Measurements from ENCODE around the gene KDM2A.

KDM2A gene

DNA sequence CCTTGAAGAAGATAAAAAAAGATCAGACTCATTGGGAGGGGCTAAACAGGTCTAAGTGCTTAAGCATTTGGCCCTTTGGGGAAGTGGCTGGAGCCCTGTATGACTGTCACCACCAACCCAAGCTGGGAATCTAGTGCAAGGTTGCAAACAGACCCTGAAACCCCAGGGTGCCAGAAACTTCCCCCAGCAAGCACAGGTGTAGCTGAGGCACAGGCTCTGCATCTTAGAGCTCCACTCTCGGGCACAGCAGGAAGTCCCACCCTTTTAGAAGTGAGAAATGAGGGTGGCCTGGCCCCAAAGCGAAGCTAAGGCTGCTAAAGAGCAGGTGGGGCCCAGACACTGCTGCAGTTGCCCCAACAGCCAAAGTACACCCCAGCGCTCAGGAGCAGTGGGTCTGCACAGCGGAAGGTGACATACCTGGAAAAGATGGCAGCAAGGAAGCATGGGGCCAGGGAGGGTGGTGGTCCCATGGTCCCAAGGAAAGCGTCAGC is 5.8 kb upstream of the KDM2A start:
- Histone ChIP-seq H4K8ac (ENCODE audit: low read depth, low read length) (no peak overlapping the region), H3K27me3 (ENCODE audit: insufficient read depth, low read length, poor library complexity) (peaks cover 1% of the 10 kb centered on the region), H3K27ac (ENCODE audit: low read depth, low read length) (peak overlapping the region; percentile 59), H3K79me1 (ENCODE audit: low read length) (no peaks in the 10 kb centered on the region), H3K18ac (ENCODE audit: low read length) (no peak overlapping the region), H3K4ac (ENCODE audit: low read depth, low read length) (no peak overlapping the region), H3K79me2 (ENCODE audit: control insufficient read depth, insufficient read depth, low read length) (no peaks in the 10 kb centered on the region), H2AK5ac (ENCODE audit: low read length) (no peak overlapping the region), H4K5ac (ENCODE audit: low read length) (no peak overlapping the region), H3K36me3 (ENCODE audit: control insufficient read depth, insufficient read depth, low read length) (no peaks in the 10 kb centered on the region), H3K4me1 (ENCODE audit: control insufficient read depth, low read depth, low read length) (no peaks in the 10 kb centered on the region), H2BK120ac (ENCODE audit: low read depth, low read length) (no peak overlapping the region), H3K4me3 (ENCODE audit: low read length) (no peak overlapping the region), H3K56ac (ENCODE audit: low read length) (no peak overlapping the region), H2BK5ac (ENCODE audit: low read length) (no peak overlapping the region), H3K23ac (ENCODE audit: low read length) (no peak overlapping the region), H3K9ac (ENCODE audit: low read length) (no peak overlapping the region), H2BK15ac (replicated peaks; ENCODE audit: low read depth) (no peak overlapping the region), H3K4me2 (ENCODE audit: low read length) (no peak overlapping the region)
- DNase-seq = no peak
- WGBS (ENCODE audit: extremely low coverage, insufficient coverage, low lambda C conversion rate) = no CpG with 5 or more reads among the region's 5 CpGs

DNA sequence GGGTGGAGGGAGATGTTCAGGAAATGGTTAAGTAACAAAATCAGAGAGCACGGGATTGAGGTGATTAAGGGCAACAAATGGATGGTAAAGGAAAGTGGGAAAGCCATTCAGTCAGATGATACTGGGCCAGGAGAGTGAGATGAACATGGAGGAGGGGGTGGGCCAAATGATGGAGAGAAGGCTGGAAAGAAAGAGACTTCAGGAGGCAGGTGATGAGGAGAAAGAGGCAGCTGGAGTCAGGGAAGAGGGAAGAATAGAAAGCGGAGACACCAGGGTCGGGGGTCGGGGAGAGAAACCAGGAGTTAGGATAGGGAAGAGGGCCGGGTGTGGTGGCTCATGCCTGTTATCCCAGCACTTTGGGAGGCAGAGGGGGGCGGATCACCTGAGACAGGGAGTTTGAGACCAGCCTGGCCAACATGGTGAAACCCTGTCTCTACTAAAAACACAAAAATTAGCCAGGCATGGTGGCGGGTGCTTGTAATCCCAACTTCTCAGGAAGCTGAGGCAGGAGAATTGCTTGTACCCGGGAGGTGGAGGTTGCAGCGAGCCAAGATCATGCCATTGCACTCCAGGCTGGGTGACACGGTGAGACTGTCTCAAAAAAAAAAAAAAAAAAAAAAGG is 4.7 kb upstream of the KDM2A start:
- Histone ChIP-seq H2BK5ac (ENCODE audit: low read length) (no peak overlapping the region), H3K79me1 (ENCODE audit: low read length) (no peaks in the 10 kb centered on the region), H3K4ac (ENCODE audit: low read depth, low read length) (no peak overlapping the region), H3K27me3 (ENCODE audit: insufficient read depth, low read length, poor library complexity) (peaks cover 1% of the 10 kb centered on the region), H3K27ac (ENCODE audit: low read depth, low read length) (no peak overlapping the region), H2BK120ac (ENCODE audit: low read depth, low read length) (no peak overlapping the region), H4K8ac (ENCODE audit: low read depth, low read length) (no peak overlapping the region), H3K56ac (ENCODE audit: low read length) (peak overlapping the region; percentile 25), H3K9ac (ENCODE audit: low read length) (no peak overlapping the region), H3K18ac (ENCODE audit: low read length) (no peak overlapping the region), H2BK15ac (replicated peaks; ENCODE audit: low read depth) (no peak overlapping the region), H3K4me2 (ENCODE audit: low read length) (no peak overlapping the region), H3K4me3 (ENCODE audit: low read length) (no peak overlapping the region), H3K79me2 (ENCODE audit: control insufficient read depth, insufficient read depth, low read length) (peaks cover under 1% of the 10 kb centered on the region), H3K36me3 (ENCODE audit: control insufficient read depth, insufficient read depth, low read length) (no peaks in the 10 kb centered on the region), H3K23ac (ENCODE audit: low read length) (no peak overlapping the region), H3K4me1 (ENCODE audit: control insufficient read depth, low read depth, low read length) (no peaks in the 10 kb centered on the region), H2AK5ac (ENCODE audit: low read length) (no peak overlapping the region), H4K5ac (ENCODE audit: low read length) (no peak overlapping the region)
- no CpG with 5 or more reads among the region's 10 CpGs for WGBS (ENCODE audit: extremely low coverage, insufficient coverage, low lambda C conversion rate)
- DNase-seq = no peak

DNA sequence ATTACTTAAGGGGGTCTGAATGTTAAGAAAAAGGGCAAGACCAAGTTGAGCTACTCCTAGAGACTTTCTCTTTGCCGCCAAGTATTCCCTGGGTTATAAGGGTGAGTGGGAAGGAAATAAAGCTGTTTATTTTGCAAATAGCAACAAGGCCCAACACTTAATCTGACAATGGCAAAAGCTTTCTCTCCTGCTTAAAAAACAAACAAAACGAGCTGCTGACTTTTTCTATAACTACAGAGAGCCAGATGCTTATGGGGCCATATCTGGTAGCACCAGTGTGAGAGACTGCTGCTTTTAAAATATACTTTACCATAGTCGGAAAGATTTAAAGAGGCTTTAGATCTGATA is 2.3 kb upstream of the KDM2A start:
- Histone ChIP-seq H3K4me2 (ENCODE audit: low read length) (no peak overlapping the region), H3K56ac (ENCODE audit: low read length) (no peak overlapping the region), H3K18ac (ENCODE audit: low read length) (no peak overlapping the region), H2BK5ac (ENCODE audit: low read length) (no peak overlapping the region), H3K27me3 (ENCODE audit: insufficient read depth, low read length, poor library complexity) (peaks cover 1% of the 10 kb centered on the region), H3K27ac (ENCODE audit: low read depth, low read length) (no peak overlapping the region), H2BK15ac (replicated peaks; ENCODE audit: low read depth) (no peak overlapping the region), H2BK120ac (ENCODE audit: low read depth, low read length) (no peak overlapping the region), H3K4me3 (ENCODE audit: low read length) (no peak overlapping the region), H3K79me1 (ENCODE audit: low read length) (peaks cover 3% of the 10 kb centered on the region), H4K5ac (ENCODE audit: low read length) (no peak overlapping the region), H3K79me2 (ENCODE audit: control insufficient read depth, insufficient read depth, low read length) (peaks cover 22% of the 10 kb centered on the region), H3K4ac (ENCODE audit: low read depth, low read length) (no peak overlapping the region), H3K4me1 (ENCODE audit: control insufficient read depth, low read depth, low read length) (no peaks in the 10 kb centered on the region), H3K9ac (ENCODE audit: low read length) (no peak overlapping the region), H4K8ac (ENCODE audit: low read depth, low read length) (no peak overlapping the region), H3K23ac (ENCODE audit: low read length) (no peak overlapping the region), H3K36me3 (ENCODE audit: control insufficient read depth, insufficient read depth, low read length) (no peaks in the 10 kb centered on the region), H2AK5ac (ENCODE audit: low read length) (no peak overlapping the region)
- no peak for DNase-seq
- no CpG with 5 or more reads among the region's 3 CpGs for WGBS (ENCODE audit: extremely low coverage, insufficient coverage, low lambda C conversion rate)

DNA sequence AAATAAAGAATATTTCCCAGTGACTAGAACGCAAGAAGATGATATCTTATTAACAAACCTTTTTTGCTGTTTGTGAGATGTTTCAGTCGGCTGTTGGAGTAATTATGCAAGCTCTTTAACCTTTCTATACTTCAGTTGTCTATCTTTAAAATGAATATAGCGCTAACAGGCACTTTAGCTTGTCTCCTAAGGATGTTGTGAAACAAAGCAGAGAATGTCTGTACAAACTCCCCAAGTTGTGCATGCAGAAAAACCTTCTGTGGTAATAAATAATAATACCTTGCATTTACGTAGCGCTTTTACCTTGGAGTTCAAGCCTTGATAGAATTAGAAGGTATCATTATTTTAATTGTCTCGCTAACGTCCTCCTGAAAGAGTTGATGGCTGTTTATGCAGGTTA is 1.9 kb upstream of the KDM2A start:
- Histone ChIP-seq H2AK5ac (ENCODE audit: low read length) (no peak overlapping the region), H3K4ac (ENCODE audit: low read depth, low read length) (no peak overlapping the region), H3K36me3 (ENCODE audit: control insufficient read depth, insufficient read depth, low read length) (no peaks in the 10 kb centered on the region), H3K4me3 (ENCODE audit: low read length) (no peak overlapping the region), H3K23ac (ENCODE audit: low read length) (peak overlapping the region; percentile 2), H3K79me1 (ENCODE audit: low read length) (peaks cover 3% of the 10 kb centered on the region), H4K8ac (ENCODE audit: low read depth, low read length) (no peak overlapping the region), H2BK120ac (ENCODE audit: low read depth, low read length) (no peak overlapping the region), H3K56ac (ENCODE audit: low read length) (peak overlapping the region; percentile 92), H3K4me2 (ENCODE audit: low read length) (peak overlapping the region; percentile 73), H4K5ac (ENCODE audit: low read length) (no peak overlapping the region), H3K4me1 (ENCODE audit: control insufficient read depth, low read depth, low read length) (no peaks in the 10 kb centered on the region), H2BK15ac (replicated peaks; ENCODE audit: low read depth) (no peak overlapping the region), H3K18ac (ENCODE audit: low read length) (no peak overlapping the region), H3K27ac (ENCODE audit: low read depth, low read length) (no peak overlapping the region), H3K27me3 (ENCODE audit: insufficient read depth, low read length, poor library complexity) (peaks cover 1% of the 10 kb centered on the region), H3K9ac (ENCODE audit: low read length) (peak overlapping the region; percentile 77), H3K79me2 (ENCODE audit: control insufficient read depth, insufficient read depth, low read length) (peaks cover 26% of the 10 kb centered on the region), H2BK5ac (ENCODE audit: low read length) (no peak overlapping the region)
- DNase-seq = no peak
- no CpG with 5 or more reads among the region's 7 CpGs for WGBS (ENCODE audit: extremely low coverage, insufficient coverage, low lambda C conversion rate)

DNA sequence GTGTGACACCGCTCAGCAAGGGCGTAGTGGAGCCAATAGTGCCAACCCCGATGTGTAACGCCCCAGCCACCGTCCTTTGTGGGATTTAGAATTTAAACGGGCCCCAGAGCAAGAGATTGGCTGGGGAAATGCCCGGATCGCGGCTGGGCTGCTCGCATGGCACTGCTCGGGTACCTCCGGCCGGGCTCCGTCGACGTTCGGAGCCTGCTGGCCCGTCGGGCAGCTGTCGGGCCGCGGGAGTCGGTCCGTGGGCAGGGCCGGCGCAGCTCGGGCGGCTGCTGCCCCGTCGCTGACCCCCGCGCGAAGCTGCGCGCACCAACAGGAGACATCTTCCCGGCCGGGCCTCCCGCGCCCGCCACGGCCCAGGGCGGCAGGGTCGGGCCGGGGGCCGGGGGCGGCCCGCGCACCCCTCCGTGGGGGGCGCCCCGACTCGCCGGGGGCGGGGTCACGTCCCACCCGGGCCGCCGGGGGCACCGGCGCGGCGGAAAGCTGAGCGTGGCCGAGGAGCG is 1.3 kb upstream of the KDM2A start:
- Histone ChIP-seq H3K4me3 (ENCODE audit: low read length) (no peak overlapping the region), H3K18ac (ENCODE audit: low read length) (peak overlapping the region; percentile 100), H3K4ac (ENCODE audit: low read depth, low read length) (peak overlapping the region; percentile 97), H4K8ac (ENCODE audit: low read depth, low read length) (peak overlapping the region; percentile 96), H3K79me1 (ENCODE audit: low read length) (peaks cover 3% of the 10 kb centered on the region), H3K23ac (ENCODE audit: low read length) (peak overlapping the region; percentile 85), H4K5ac (ENCODE audit: low read length) (no peak overlapping the region), H3K27me3 (ENCODE audit: insufficient read depth, low read length, poor library complexity) (peaks cover 1% of the 10 kb centered on the region), H3K4me2 (ENCODE audit: low read length) (peak overlapping the region; percentile 73), H3K79me2 (ENCODE audit: control insufficient read depth, insufficient read depth, low read length) (peaks cover 31% of the 10 kb centered on the region), H3K56ac (ENCODE audit: low read length) (peak overlapping the region; percentile 92), H3K4me1 (ENCODE audit: control insufficient read depth, low read depth, low read length) (no peaks in the 10 kb centered on the region), H2BK5ac (ENCODE audit: low read length) (no peak overlapping the region), H3K27ac (ENCODE audit: low read depth, low read length) (peak overlapping the region; percentile 95), H2BK15ac (replicated peaks; ENCODE audit: low read depth) (peak overlapping the region; percentile 61), H3K9ac (ENCODE audit: low read length) (peak overlapping the region; percentile 77), H2BK120ac (ENCODE audit: low read depth, low read length) (peak overlapping the region; percentile 89), H3K36me3 (ENCODE audit: control insufficient read depth, insufficient read depth, low read length) (no peaks in the 10 kb centered on the region), H2AK5ac (ENCODE audit: low read length) (no peak overlapping the region)
- WGBS (ENCODE audit: extremely low coverage, insufficient coverage, low lambda C conversion rate) = no CpG with 5 or more reads among the region's 65 CpGs
- peak; percentile 47 for DNase-seq

All from mesendoderm (in vitro differentiated cells).